Kidney (tissue), 14 donors: ENCODE data around the gene TREML2. TPM values are rescaled to one million over a fixed set of nuclear protein-coding genes. Genes with fewer than 3 reads are reported as not detected.

Experiments used
- DNase-seq, 5 donors: peaks; one replicate each; pipeline ENCODE4 v3.0.0-alpha.2; 2013 to 2020
- FAIRE-seq: peaks from 2 replicates; lab custom pipeline; 2012; peaks lifted over from hg19 to GRCh38; lab: Jason Lieb, UNC
- H3K27ac ChIP-seq, 2 donors: one replicate each; pipeline ENCODE4 v1.7.0; 2013; ENCODE audit warnings: low read depth in 2 of 2, low read length in 2 of 2, inconsistent platforms in 1 of 2
- H3K27me3 ChIP-seq: one replicate; pipeline ENCODE4 v1.7.1; 2013; ENCODE audit warnings: low read length, inconsistent platforms; ENCODE audit not compliant: control insufficient read depth, insufficient read depth
- H3K36me3 ChIP-seq, 3 donors: one replicate each; pipeline versions ENCODE4 v1.7.0 to v1.7.1; 2013; ENCODE audit warnings: low read length in 3 of 3, control low read depth in 1 of 3, inconsistent platforms in 1 of 3; ENCODE audit not compliant: insufficient read depth in 3 of 3, control insufficient read depth in 2 of 3
- H3K4me1 ChIP-seq, 3 donors: one replicate each; pipeline versions ENCODE4 v1.7.0 to v1.7.1; 2013; ENCODE audit warnings: low read length in 3 of 3, inconsistent platforms in 1 of 3, low read depth in 1 of 3; ENCODE audit not compliant: control insufficient read depth in 2 of 3, insufficient read depth in 2 of 3
- H3K4me3 ChIP-seq, 3 donors: one replicate each; pipeline versions ENCODE4 v1.7.0 to v1.8.1; 2013; ENCODE audit warnings: low read length in 3 of 3, control low read depth in 1 of 3, inconsistent platforms in 1 of 3
- H3K9ac ChIP-seq, 3 donors: one replicate each; pipeline versions ENCODE4 v1.7.0 to v1.7.1; 2013; ENCODE audit warnings: low read length in 3 of 3, control low read depth in 1 of 3, inconsistent platforms in 1 of 3
- H3K9me3 ChIP-seq, 3 donors: one replicate each; pipeline versions ENCODE4 v1.7.0 to v1.7.1; 2013; ENCODE audit warnings: low read length in 3 of 3, control low read depth in 1 of 3, inconsistent platforms in 1 of 3; ENCODE audit not compliant: control insufficient read depth in 2 of 3, insufficient read depth in 1 of 3
- CTCF ChIP-seq: IDR thresholded peaks from 3 replicates; pipeline ENCODE4 v1.5.1; 2012; ENCODE audit warnings: mild to moderate bottlenecking, moderate library complexity, borderline replicate concordance; ENCODE audit not compliant: insufficient read depth; ENCODE audit errors: extremely low read depth
- intact Hi-C: fragments of 100-400 bp; cut with DNase I; formaldehyde crosslinking; loops from one replicate; pipeline ENCODE4 v1.11.1; 2022
- polyA plus RNA-seq: library from polyadenylated mRNA; stranded (reverse); fragments of 350-450 nt; fragmentation: Illumina TruSeq; extraction: RNeasy Lipid Tissue Mini Kit (QIAGEN cat#74804); gene quantifications from one replicate; pipeline ENCODE4 v1.2.3, GENCODE V29; 2014; ENCODE audit warnings: low read depth, low replicate concordance; ENCODE audit not compliant: insufficient read depth
- total RNA-seq: library from RNA; stranded (reverse); fragmentation: NEBNext Ultra II Directional; extraction: Animal tissue kit (Norgen Biotek cat#: 25700); gene quantifications from one replicate; pipeline ENCODE4 v1.2.1, GENCODE V29; 2021
- donor health status: control.
- donor health status: control.
- donor health status: control.
- donor health status: control.
- donor health status: control.
- donor health status: DM: yes; HTN: yes; CAD: no.
- donor health status: Normal renal cell carcinoma (clear cell type).

TREML2 gene
- total and polyA plus RNA-seq, 2 donors from 2014 or later = 0.41 TPM; not detected in 1

GRCh38 chr6:41239467-41240159 is 38.7 kb upstream of the TREML2 start:
- intact Hi-C loops = no loop called here
- H3K9ac ChIP-seq = no peak overlapping the region
- DNase-seq (peak in 1 of 5 donors; percentile 51), FAIRE-seq (no peak)
- no peak overlapping the region for H3K4me3 ChIP-seq
- H3K4me1 ChIP-seq = no peaks in the 10 kb centered on the region
- no peaks in the 10 kb centered on the region for H3K36me3 ChIP-seq
- no peak overlapping the region for H3K27ac ChIP-seq
- H3K27me3 ChIP-seq = no peaks in the 10 kb centered on the region
- H3K9me3 ChIP-seq = no peaks in the 10 kb centered on the region
- no peak for TF ChIP-seq CTCF

DNA sequence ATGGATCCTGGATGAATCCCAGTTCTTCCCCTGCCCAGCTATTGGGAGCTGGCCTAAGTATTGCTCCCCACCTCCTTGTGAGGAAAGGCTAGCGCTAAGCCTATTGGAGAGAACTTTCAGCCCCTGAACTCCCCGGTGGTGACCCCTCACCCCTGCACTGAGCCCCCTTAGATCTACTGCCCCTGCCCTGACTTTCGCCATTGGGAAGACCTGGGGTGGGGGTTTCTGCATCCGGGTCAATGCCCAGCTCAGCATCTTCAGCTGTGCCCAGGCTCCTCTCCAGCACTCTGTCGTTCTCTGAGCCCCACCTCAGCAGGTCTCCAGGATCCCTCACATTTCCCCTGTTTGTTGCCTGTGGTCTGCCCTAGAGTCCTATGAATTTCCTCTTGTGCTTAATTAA is 36.2 kb upstream of the TREML2 start:
- H3K27ac ChIP-seq = no peak overlapping the region
- no peaks in the 10 kb centered on the region for H3K9me3 ChIP-seq
- no peaks in the 10 kb centered on the region for H3K4me1 ChIP-seq
- DNase-seq (no peak), FAIRE-seq (no peak)
- H3K4me3 ChIP-seq = no peak overlapping the region
- H3K27me3 ChIP-seq = no peaks in the 10 kb centered on the region
- TF ChIP-seq CTCF = no peak
- no peaks in the 10 kb centered on the region for H3K36me3 ChIP-seq
- intact Hi-C loops = no loop called here
- H3K9ac ChIP-seq = no peak overlapping the region

DNA sequence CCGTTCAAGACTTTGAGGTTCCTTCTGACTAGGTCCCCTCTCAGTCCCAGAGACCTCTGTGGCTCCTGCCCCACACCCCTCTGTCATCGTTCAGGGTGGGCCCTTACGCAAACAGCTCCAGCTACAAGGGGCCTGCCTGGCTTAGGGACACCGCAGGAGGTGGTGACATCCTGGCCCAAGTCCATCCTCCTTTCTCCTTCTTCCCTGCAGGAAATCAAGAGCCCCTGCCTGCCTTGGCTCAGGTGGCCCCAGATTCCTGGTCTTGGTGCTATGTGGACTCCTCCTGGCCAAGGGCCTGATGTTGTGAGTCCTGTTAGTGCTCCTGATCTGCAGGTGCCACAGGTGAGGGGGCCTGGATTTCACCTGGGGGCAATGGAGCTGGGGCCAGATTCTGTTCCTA is 35.3 kb upstream of the TREML2 start:
- FAIRE-seq = no peak

More for the DNA sequence above, 35.3 kb upstream of the TREML2 start:
- H3K27ac ChIP-seq = no peak overlapping the region
- H3K36me3 ChIP-seq = no peaks in the 10 kb centered on the region
- intact Hi-C loops = no loop called here
- H3K27me3 ChIP-seq = no peaks in the 10 kb centered on the region
- no peak for TF ChIP-seq CTCF
- H3K4me1 ChIP-seq = no peaks in the 10 kb centered on the region
- no peaks in the 10 kb centered on the region for H3K9me3 ChIP-seq
- H3K4me3 ChIP-seq = no peak overlapping the region
- H3K9ac ChIP-seq = no peak overlapping the region
- DNase-seq = no peak
